Hematopoietic multipotent progenitor cell treated with erythropoietin and hydrocortisone succinate and interleukin-3 and kit ligand, for 15 days (in vitro differentiated cells): Measurements from ENCODE around the gene ADAD2.

Experiments
- DNase-seq: peaks from one replicate; pipeline ENCODE4 v3.0.0-alpha.2; 2015; ENCODE audit warnings: low spot score

The ADAD2 gene

DNA sequence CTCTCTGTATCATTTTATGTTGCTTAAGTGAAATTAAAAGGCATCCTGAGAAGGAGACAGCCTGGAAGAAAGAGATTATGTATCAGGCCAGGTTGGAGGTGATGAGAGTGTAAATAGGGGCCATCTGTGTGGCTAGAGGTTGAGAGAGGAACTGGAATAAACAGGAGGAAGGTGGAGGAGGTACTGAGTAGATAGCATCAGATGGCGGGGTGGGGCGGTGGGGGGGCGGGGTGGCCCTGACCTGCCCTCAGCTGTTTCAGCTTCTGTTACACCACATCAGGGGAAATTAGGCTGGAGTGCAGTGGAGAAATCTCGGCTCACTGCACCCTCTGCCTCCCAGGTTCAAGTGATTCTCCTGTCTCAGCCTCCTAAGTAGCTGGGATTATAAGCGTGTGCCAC, 55.7 kb downstream of the ADAD2 start:
- DNase-seq = no peak
